Left lobe of liver (tissue), 2 donors: Measurements from ENCODE around the gene KIF6. TPM values are rescaled to one million over a fixed set of nuclear protein-coding genes. Genes with fewer than 3 reads are reported as not detected.

Experiments
- ATAC-seq: fragments of 200-7000 bp; cut with Tn5 transposase; one replicate; pipeline ENCODE4 v1.9.1; 2020; ENCODE audit warnings: mild to moderate bottlenecking, moderate library complexity
- DNase-seq: peaks from one replicate; pipeline ENCODE4 v3.0.0-alpha.2; 2020; ENCODE audit warnings: low spot score
- total RNA-seq: library from RNA; stranded (reverse); gene quantifications from one replicate; pipeline ENCODE4 v1.2.1, GENCODE V29; 2021
- donor health status: DM: no; HTN: no; CAD: no; lungs with moderate emphysema.
- donor health status: DM: no; HTN: yes; CAD: no.

The KIF6 gene
- total RNA-seq, 1 donor from 2014 or later = 0.05 TPM

- DNase-seq = no peak
- ATAC-seq = no peak
Observed at GRCh38 chr6:39466631-39467030, 258.6 kb downstream of the KIF6 start.

GRCh38 chr6:39465539-39465938 lies 259.7 kb downstream of the KIF6 start:
- DNase-seq (no peak), ATAC-seq (no peak)

- ATAC-seq = no peak
- DNase-seq = no peak
Observed at GRCh38 chr6:39464067-39464466, 261.1 kb downstream of the KIF6 start.

- no peak for ATAC-seq
- DNase-seq = no peak
Observed at GRCh38 chr6:39453956-39454524, 271.2 kb downstream of the KIF6 start.

DNA sequence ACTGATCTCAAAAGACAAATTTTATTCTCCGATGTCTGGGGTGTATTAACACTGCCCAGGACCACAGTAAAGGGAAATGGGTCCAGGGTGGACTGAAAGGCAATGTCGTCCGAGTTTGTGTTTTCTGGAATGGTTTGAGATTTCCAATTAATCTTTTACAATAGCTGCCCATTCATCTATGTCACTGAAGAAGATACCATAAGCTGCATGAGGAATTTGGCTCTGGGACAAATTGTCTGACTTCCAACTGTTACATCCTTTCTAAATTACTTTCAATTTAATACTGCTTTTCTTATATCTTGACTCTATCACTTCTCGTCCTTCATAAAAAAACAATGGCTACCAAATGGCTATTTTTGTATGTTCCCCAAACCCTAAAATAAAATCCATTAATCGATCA lies 272.0 kb downstream of the KIF6 start:
- no peak for ATAC-seq
- no peak for DNase-seq

GRCh38 chr6:39452306-39453145 lies 272.7 kb downstream of the KIF6 start:
- DNase-seq (no peak), ATAC-seq (no peak)

GRCh38 chr6:39451831-39452230 lies 273.4 kb downstream of the KIF6 start:
- ATAC-seq = no peak
- DNase-seq = no peak

DNA sequence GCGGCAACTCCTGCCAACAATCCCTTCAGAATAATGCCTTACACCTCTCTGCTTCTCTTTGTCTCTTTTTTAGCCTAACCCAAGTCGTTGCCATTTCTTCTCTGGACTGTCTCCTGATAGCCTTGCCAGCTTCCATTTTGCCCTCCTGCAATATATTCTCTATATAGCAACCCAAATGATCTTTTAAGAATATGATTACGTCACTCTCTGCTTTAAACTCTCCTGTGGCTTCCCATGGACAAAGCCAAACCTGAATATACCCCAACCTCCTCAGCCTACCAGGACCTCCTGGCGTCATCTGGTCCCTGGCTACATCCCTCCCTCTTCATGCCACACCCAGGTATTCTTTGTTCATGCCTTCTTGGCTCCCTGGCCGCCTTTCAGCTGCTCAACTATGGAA lies 276.2 kb downstream of the KIF6 start:
- DNase-seq = no peak

GRCh38 chr6:39446909-39447308 lies 278.3 kb downstream of the KIF6 start:
- ATAC-seq (no peak), DNase-seq (no peak)

More for the DNA sequence above, 276.2 kb downstream of the KIF6 start:
- ATAC-seq = no peak

DNA sequence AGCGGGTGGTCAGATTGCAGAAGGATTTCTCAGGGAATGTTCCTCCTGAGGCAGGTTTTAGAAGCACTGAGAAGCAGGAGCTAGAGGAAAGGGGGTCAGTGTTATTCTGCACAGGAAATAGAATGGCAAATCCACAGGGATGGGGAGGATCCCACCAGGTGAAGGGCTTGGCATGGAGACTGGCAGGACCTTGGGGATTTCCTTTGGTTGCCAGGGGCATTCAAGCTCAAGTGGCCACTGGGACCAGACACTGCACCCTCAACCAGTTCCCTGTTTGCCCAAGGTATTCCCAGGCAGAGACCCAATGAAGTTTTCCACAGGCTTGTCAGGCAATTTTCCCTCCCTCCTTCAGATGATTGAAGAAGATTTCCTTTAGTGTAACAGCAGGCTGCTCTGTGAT lies 279.5 kb downstream of the KIF6 start:
- DNase-seq = no peak
- ATAC-seq = no peak

DNA sequence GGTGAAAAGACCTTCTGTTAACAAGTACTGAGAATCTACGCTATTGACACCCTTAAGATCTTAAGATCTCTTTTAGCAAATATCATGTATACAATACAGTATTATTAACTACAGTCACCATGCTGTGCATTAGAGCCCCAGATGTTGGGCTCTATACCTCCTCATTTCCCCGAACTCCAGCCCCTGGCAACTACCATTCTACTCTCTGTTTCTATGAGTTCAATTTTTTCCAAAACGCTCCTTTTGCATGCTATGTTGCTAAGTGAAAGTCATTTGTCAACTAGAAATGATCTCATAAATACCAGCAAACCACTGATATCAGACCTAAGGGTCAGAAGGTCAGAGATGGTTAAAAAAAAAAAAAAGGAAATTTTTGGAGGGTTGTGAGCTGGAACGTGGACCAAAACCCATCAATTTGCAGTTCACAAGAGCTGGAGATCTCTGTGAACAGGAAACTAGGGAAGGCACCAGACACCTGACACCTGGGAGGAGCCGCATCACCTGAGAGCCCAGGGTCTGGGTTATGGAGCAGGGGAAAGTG lies 280.7 kb downstream of the KIF6 start:
- DNase-seq = no peak
- ATAC-seq = no peak

GRCh38 chr6:39441986-39442385 lies 283.2 kb downstream of the KIF6 start:
- no peak for DNase-seq

DNA sequence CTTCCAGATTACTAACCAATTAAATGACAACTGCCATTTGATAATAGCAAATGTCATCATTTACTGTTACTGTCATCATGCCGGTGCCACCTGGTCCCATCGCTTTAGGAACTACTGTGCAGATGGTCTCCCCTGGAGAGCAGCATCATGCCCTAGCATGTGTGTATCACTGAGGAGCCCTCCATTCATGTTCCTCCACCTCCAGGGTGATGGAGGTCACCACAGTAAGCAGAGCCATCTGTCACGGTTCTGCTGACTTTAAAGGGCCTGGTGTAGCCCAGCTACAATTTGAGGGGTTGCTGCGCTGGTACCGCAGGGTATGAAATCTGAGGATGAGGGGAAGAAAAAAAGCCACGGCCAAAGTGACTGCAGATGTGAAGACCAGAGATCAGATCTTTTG lies 283.9 kb downstream of the KIF6 start:
- DNase-seq (no peak), ATAC-seq (no peak)

More at GRCh38 chr6:39441986-39442385, 283.2 kb downstream of the KIF6 start:
- no peak for ATAC-seq

DNA sequence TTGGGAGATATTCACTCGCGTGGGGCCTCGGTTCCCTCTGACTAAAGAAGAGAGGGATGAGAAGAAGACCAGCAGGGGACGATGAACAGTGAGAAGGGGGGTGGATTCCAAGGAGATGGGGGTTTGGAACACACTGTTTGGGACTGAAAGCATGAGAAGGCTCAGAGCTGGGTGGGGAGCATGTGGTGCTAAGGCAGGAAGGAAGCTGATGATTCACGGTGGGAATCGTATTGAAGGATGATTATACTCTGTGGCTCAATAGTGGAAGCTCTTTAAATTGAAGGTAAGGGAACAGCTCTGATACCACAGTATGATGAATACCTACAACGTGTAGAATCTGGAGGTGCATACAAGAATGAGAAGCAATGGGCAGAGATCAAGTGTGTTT lies 285.2 kb downstream of the KIF6 start:
- no peak for ATAC-seq
- no peak for DNase-seq

DNA sequence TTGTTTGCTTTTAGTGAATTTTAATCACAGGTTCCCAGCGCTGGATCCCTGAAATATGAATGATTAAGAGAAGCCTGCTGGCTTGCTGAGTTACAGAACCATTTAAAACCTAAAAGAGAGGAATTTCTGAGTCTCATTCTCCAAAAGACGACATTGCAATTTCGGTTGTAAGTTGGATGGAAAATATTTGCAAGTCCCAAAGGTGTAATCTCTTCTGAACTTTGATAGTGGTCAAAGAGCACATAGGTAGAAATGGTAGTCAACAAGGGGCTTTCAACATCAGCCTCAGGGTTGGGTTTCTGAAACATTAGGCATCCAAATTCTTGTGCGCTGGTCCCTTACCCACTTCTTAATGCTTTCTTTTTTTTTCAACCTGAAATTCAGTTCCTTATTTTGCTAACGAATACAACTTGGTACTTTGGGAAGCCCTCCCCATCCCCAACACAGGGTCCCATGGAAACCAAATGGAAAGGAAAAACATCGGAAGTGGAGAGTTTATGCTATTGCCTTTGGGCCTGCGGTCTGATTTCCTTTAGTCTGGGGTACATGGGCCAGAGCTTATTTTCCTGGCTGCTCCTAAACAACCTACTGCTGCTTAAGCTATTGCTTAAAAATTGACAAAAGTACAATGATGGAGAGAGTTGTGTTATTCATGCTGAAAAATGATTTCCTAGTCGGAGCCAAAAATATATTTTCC lies 285.7 kb downstream of the KIF6 start:
- DNase-seq = no peak
- peak; percentile 56 for ATAC-seq

DNA sequence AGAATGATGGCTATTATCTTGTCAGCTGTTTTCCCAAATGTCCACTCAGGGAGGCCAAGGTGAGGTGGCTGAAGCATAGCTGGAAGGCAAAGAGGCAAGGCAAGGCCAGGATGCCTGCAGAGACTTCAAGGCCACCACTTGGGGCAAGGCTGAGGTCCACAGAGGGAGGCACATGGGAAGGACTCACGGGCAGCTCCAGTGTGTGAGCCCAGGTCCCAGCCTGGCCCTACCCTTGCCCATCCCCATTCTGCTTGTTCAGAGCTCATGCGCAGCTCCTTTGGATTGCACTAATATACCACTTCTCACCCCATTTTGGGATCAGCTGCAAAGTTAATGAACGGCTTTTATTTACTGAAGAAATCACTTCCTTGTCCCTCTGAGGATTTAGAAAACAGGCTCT lies 291.6 kb downstream of the KIF6 start:
- no peak for ATAC-seq
- no peak for DNase-seq

- ATAC-seq = no peak
- no peak for DNase-seq
Observed at GRCh38 chr6:39432330-39433025, 292.7 kb downstream of the KIF6 start.

DNA sequence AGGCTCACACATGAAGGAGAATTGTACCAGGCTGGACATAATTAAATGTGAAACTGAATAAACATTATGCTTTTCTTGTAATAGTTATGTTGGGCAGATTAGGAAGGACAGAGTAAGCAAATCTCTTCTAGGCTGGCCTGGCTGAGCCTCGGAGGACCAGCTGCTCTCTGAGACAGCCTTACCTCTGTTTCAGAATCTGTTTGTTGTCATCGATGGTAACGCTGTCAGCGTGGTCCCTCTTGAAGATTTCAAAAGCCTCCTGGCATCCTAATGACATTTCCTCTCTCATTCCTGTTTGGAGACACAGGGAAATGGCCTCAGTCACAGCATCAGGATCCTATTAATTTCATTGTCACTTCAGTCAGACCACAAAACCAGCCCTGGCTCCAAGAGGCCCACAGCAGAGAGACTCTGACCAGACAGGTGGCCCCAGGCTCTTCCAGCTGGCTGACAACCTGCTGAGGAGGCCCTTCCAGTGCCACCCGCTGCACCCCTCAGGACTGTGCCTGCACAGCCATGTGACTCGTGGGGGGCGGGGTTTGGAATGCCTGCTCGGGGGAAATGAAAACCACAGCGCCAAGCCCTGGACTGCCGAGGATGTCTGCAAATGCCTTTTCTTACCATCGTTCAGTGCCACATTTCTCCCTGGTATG lies 294.2 kb downstream of the KIF6 start:
- peak; percentile 15 for ATAC-seq
- DNase-seq = no peak

- ATAC-seq = no peak
- no peak for DNase-seq
Observed at GRCh38 chr6:39430446-39430845, 294.8 kb downstream of the KIF6 start.

GRCh38 chr6:39428816-39429215 lies 296.4 kb downstream of the KIF6 start:
- DNase-seq = no peak
- no peak for ATAC-seq

GRCh38 chr6:39428152-39428551 lies 297.1 kb downstream of the KIF6 start:
- DNase-seq (no peak), ATAC-seq (no peak)
